Fibroblast of upper back skin (primary cell): ENCODE results near the gene ZC3H12C.
A peak's percentile ranks its signal among the peaks of the same experiment; 100 is the strongest.

Source experiments
- DNase-seq: peaks from one replicate; pipeline ENCODE4 v3.0.0-alpha.2; 2013

ZC3H12C gene

GRCh38 chr11:110156503-110156902 is 63.3 kb downstream of the ZC3H12C start:
- DNase-seq, result no peak

- no peak for DNase-seq
These were observed 65.4 kb downstream of the ZC3H12C start for GRCh38 chr11:110158317-110159200.

- no peak for DNase-seq
These were observed 66.3 kb downstream of the ZC3H12C start for GRCh38 chr11:110159476-110159875.

- DNase-seq, result no peak
These were observed 66.8 kb downstream of the ZC3H12C start for GRCh38 chr11:110160016-110160415.

GRCh38 chr11:110160437-110160836 is 67.2 kb downstream of the ZC3H12C start:
- DNase-seq, result no peak

GRCh38 chr11:110161061-110161460 is 67.9 kb downstream of the ZC3H12C start:
- DNase-seq, result no peak

GRCh38 chr11:110162216-110162615 is 69.0 kb downstream of the ZC3H12C start:
- no peak for DNase-seq

GRCh38 chr11:110165039-110165925 is 72.1 kb downstream of the ZC3H12C start:
- no peak for DNase-seq

GRCh38 chr11:110168033-110168803 is 75.0 kb downstream of the ZC3H12C start:
- DNase-seq, result no peak

- DNase-seq, result no peak
These were observed 76.5 kb downstream of the ZC3H12C start for GRCh38 chr11:110169738-110170137.

GRCh38 chr11:110172468-110173065 is 79.4 kb downstream of the ZC3H12C start:
- no peak for DNase-seq

GRCh38 chr11:110173811-110174644 is 80.8 kb downstream of the ZC3H12C start:
- peak; percentile 64 for DNase-seq

- DNase-seq, result peak; percentile 61
These were observed 81.6 kb downstream of the ZC3H12C start for GRCh38 chr11:110174645-110175310.

- peak; percentile 25 for DNase-seq
These were observed 83.3 kb downstream of the ZC3H12C start for GRCh38 chr11:110176366-110177085.

- DNase-seq, result no peak
These were observed 83.9 kb downstream of the ZC3H12C start for GRCh38 chr11:110177086-110177456.

- no peak for DNase-seq
These were observed 85.9 kb downstream of the ZC3H12C start for GRCh38 chr11:110179064-110179463.

- DNase-seq, result peak; percentile 65
These were observed 89.7 kb downstream of the ZC3H12C start for GRCh38 chr11:110182886-110183285.

GRCh38 chr11:110184456-110184855 is 91.3 kb downstream of the ZC3H12C start:
- DNase-seq, result no peak

- peak; percentile 65 for DNase-seq
These were observed 92.0 kb downstream of the ZC3H12C start for GRCh38 chr11:110185121-110185591.

GRCh38 chr11:110185599-110185998 is 92.4 kb downstream of the ZC3H12C start:
- no peak for DNase-seq
